Esophagus (tissue), 2 donors: ENCODE measurements around the gene SPAG7. TPM values are rescaled to one million over a fixed set of nuclear protein-coding genes. Genes with fewer than 3 reads are reported as not detected.

Experiments
- H3K27ac ChIP-seq, 2 donors: one replicate each; pipeline ENCODE4 v1.5.1; 2013; ENCODE audit warnings: low read depth in 2 of 2, mild to moderate bottlenecking in 2 of 2, inconsistent platforms in 1 of 2, low read length in 1 of 2, moderate library complexity in 1 of 2
- H3K27me3 ChIP-seq, 2 donors: one replicate each; pipeline ENCODE4 v1.6.1; 2013; ENCODE audit warnings: low read length in 2 of 2, control low read depth in 1 of 2, mild to moderate bottlenecking in 1 of 2; ENCODE audit not compliant: insufficient read depth in 2 of 2, control insufficient read depth in 1 of 2
- H3K36me3 ChIP-seq, 2 donors: one replicate each; pipeline ENCODE4 v1.6.1; 2013; ENCODE audit warnings: low read length in 1 of 2; ENCODE audit not compliant: control insufficient read depth in 2 of 2, insufficient read depth in 2 of 2
- H3K4me1 ChIP-seq, 2 donors: one replicate each; pipeline ENCODE4 v1.6.1; 2013; ENCODE audit warnings: low read length in 1 of 2; ENCODE audit not compliant: control insufficient read depth in 2 of 2, insufficient read depth in 2 of 2
- H3K4me3 ChIP-seq, 2 donors: one replicate each; pipeline ENCODE4 v1.5.1; 2013; ENCODE audit warnings: low read length in 2 of 2, mild to moderate bottlenecking in 2 of 2, low read depth in 1 of 2, moderate library complexity in 1 of 2
- H3K9me3 ChIP-seq, 2 donors: one replicate each; pipeline ENCODE4 v1.6.1; 2013; ENCODE audit warnings: mild to moderate bottlenecking in 2 of 2, low read depth in 1 of 2, low read length in 1 of 2, moderate library complexity in 1 of 2; ENCODE audit not compliant: control insufficient read depth in 2 of 2, insufficient read depth in 1 of 2
- WGBS, 2 donors: extraction: QIAGEN DNeasy Blood & Tissue Kit; methylation state at CpG; one replicate each; pipeline ENCODE4 v1.1.7; 2013; 5-methylcytosine and 5-hydroxymethylcytosine counted together
- polyA plus RNA-seq, 2 donors: library from polyadenylated mRNA; stranded (reverse); fragments of 200-250 nt; gene quantifications; one replicate each; pipeline ENCODE4 v1.2.3, GENCODE V29; 2013
- donor health status: healthy with polysubstance abuse.
- donor health status: Bipolar disorder and iron deficiency.

The SPAG7 gene
- 10 to 100 TPM; 48.9 to 56.4 TPM for polyA plus RNA-seq

- no peaks in the 10 kb centered on the region for H3K27me3 ChIP-seq
- H3K27ac ChIP-seq = peak within 1 kb of the TSS; percentile 95 to 99
- H3K9me3 ChIP-seq = no peaks in the 10 kb centered on the region
- WGBS, 2 donors = 0 to 1% methylated on average over 66 of the region's 66 CpGs
- H3K4me3 ChIP-seq = peak within 1 kb of the TSS; percentile 65 to 72
- peaks cover 9 to 18% of the 10 kb centered on the region in 2 donors for H3K4me1 ChIP-seq
- peaks cover 0 to 20% of the 10 kb centered on the region in 2 donors for H3K36me3 ChIP-seq
Measured at GRCh38 chr17:4967539-4968485, at the start of gene SPAG7. Gene SPAG7, minus strand, starts transcription at chr17:4967817. Its CDS starts 13 bp downstream, at chr17:4967804.

- H3K4me1 ChIP-seq = no peaks in the 10 kb centered on the region
- H3K27me3 ChIP-seq = no peaks in the 10 kb centered on the region
- 82 to 83% methylated on average over 4 of the region's 4 CpGs for WGBS, 2 donors
- peaks cover 5 to 38% of the 10 kb centered on the region in 2 donors for H3K36me3 ChIP-seq
- no peak overlapping the region for H3K4me3 ChIP-seq
- H3K9me3 ChIP-seq = no peaks in the 10 kb centered on the region
- no peak overlapping the region for H3K27ac ChIP-seq
Measured at GRCh38 chr17:5014357-5014756, 46.7 kb upstream of the SPAG7 start.

- 74 to 76% methylated on average over 6 of the region's 6 CpGs for WGBS, 2 donors
- H3K4me1 ChIP-seq = no peaks in the 10 kb centered on the region
- peaks cover 16 to 48% of the 10 kb centered on the region in 2 donors for H3K36me3 ChIP-seq
- H3K4me3 ChIP-seq = no peak overlapping the region
- H3K27ac ChIP-seq = no peak overlapping the region
- no peaks in the 10 kb centered on the region for H3K9me3 ChIP-seq
- no peaks in the 10 kb centered on the region for H3K27me3 ChIP-seq
Measured at GRCh38 chr17:5011928-5012327, 44.3 kb upstream of the SPAG7 start.

GRCh38 chr17:5003214-5003867, 35.7 kb upstream of the SPAG7 start:
- H3K4me3 ChIP-seq = no peak overlapping the region
- peaks cover 34 to 59% of the 10 kb centered on the region in 2 donors for H3K36me3 ChIP-seq
- H3K27me3 ChIP-seq = no peaks in the 10 kb centered on the region
- 92 to 93% methylated on average over 18 of the region's 18 CpGs for WGBS, 2 donors
- no peaks in the 10 kb centered on the region for H3K9me3 ChIP-seq
- H3K4me1 ChIP-seq = peaks cover 8 to 13% of the 10 kb centered on the region in 2 donors
- no peak overlapping the region for H3K27ac ChIP-seq

GRCh38 chr17:5002121-5002788, 34.6 kb upstream of the SPAG7 start:
- no peak overlapping the region for H3K4me3 ChIP-seq
- H3K36me3 ChIP-seq = peaks cover 28 to 49% of the 10 kb centered on the region in 2 donors
- no peaks in the 10 kb centered on the region for H3K9me3 ChIP-seq
- peaks cover 8 to 13% of the 10 kb centered on the region in 2 donors for H3K4me1 ChIP-seq
- H3K27me3 ChIP-seq = no peaks in the 10 kb centered on the region
- WGBS, 2 donors = 91 to 94% methylated on average over 20 of the region's 20 CpGs
- no peak overlapping the region for H3K27ac ChIP-seq

GRCh38 chr17:5000237-5000639, 32.6 kb upstream of the SPAG7 start:
- WGBS, 2 donors = 60 to 70% methylated on average over 11 of the region's 11 CpGs
- peak overlapping the region in 1 of 2 donors; percentile 8 for H3K27ac ChIP-seq
- H3K4me3 ChIP-seq = peak overlapping the region; percentile 6 to 84
- H3K9me3 ChIP-seq = no peaks in the 10 kb centered on the region
- peaks cover 14 to 18% of the 10 kb centered on the region in 2 donors for H3K4me1 ChIP-seq
- peaks cover 22 to 43% of the 10 kb centered on the region in 2 donors for H3K36me3 ChIP-seq
- no peaks in the 10 kb centered on the region for H3K27me3 ChIP-seq

GRCh38 chr17:4999430-5000093, 31.9 kb upstream of the SPAG7 start:
- no peaks in the 10 kb centered on the region for H3K9me3 ChIP-seq
- peaks cover 18 to 36% of the 10 kb centered on the region in 2 donors for H3K36me3 ChIP-seq
- H3K4me1 ChIP-seq = peaks cover 14 to 18% of the 10 kb centered on the region in 2 donors
- peak overlapping the region; percentile 84 to 86 for H3K4me3 ChIP-seq
- 56 to 73% methylated on average over 12 of the region's 12 CpGs for WGBS, 2 donors
- no peaks in the 10 kb centered on the region for H3K27me3 ChIP-seq
- H3K27ac ChIP-seq = peak overlapping the region; percentile 4 to 97

GRCh38 chr17:4998732-4999429, 31.3 kb upstream of the SPAG7 start:
- 11 to 19% methylated on average over 14 of the region's 14 CpGs for WGBS, 2 donors
- Histone ChIP-seq H3K4me1 (peaks cover 14 to 18% of the 10 kb centered on the region in 2 donors), H3K36me3 (peaks cover 11 to 29% of the 10 kb centered on the region in 2 donors), H3K27me3 (no peaks in the 10 kb centered on the region), H3K27ac (peak overlapping the region; percentile 4 to 97), H3K9me3 (no peaks in the 10 kb centered on the region), H3K4me3 (peak overlapping the region; percentile 84 to 86)
